Lower leg skin (tissue), 4 donors: Measurements from ENCODE around the gene FZD4. TPM values are rescaled to one million over a fixed set of nuclear protein-coding genes. Genes with fewer than 3 reads are reported as not detected.
"Not testable (repeated sequence)": the region's sequence is repeated elsewhere in the genome, so short reads cannot be mapped to it uniquely, and the experiment has no call there.

Source experiments
- DNase-seq, 2 donors: peaks; one replicate each; pipeline ENCODE4 v3.0.0-alpha.2; 2019; ENCODE audit warnings: low spot score in 2 of 2
- H3K4me3 ChIP-seq: fragments of 200-600 bp; sonication (generic); 2 replicates; pipeline ENCODE4 v1.5.1; 2017; ENCODE audit warnings: mild to moderate bottlenecking, low read depth; ENCODE audit not compliant: poor library complexity, severe bottlenecking
- POLR2A ChIP-seq, 2 donors: fragments of 450-650 bp; IDR thresholded peaks; one replicate each; pipeline ENCODE4 v1.6.1; 2016 to 2017; ENCODE audit warnings: antibody characterized with exemption in 2 of 2, mild to moderate bottlenecking in 1 of 2, moderate library complexity in 1 of 2
- WGBS, 2 donors: methylation state at CpG; one replicate each; pipeline ENCODE4 v1.1.5; 2018; 5-methylcytosine and 5-hydroxymethylcytosine counted together
- intact Hi-C: fragments of 100-400 bp; cut with DNase I; formaldehyde crosslinking; loops from one replicate; pipeline ENCODE4 v1.15.0; 2023; ENCODE audit warnings: low total_unique reads
- total RNA-seq, 4 donors: library from RNA; depleted of rRNA; stranded (reverse); fragments of >200 nt; gene quantifications; one replicate each; pipeline ENCODE4 v1.1.0, GENCODE V29; 2016
- TF ChIP-seq, protein P1 (sequence below), 3 donors: fragments of 450-650 bp; IDR thresholded peaks; one replicate each; pipeline ENCODE4 v1.5.1; 2016; ENCODE audit warnings: antibody characterized with exemption in 3 of 3, mild to moderate bottlenecking in 3 of 3, moderate library complexity in 2 of 3

Gene FZD4
- 10 to 100 TPM; 10.6 to 15.8 (median 12.9) TPM for total RNA-seq

DNA sequence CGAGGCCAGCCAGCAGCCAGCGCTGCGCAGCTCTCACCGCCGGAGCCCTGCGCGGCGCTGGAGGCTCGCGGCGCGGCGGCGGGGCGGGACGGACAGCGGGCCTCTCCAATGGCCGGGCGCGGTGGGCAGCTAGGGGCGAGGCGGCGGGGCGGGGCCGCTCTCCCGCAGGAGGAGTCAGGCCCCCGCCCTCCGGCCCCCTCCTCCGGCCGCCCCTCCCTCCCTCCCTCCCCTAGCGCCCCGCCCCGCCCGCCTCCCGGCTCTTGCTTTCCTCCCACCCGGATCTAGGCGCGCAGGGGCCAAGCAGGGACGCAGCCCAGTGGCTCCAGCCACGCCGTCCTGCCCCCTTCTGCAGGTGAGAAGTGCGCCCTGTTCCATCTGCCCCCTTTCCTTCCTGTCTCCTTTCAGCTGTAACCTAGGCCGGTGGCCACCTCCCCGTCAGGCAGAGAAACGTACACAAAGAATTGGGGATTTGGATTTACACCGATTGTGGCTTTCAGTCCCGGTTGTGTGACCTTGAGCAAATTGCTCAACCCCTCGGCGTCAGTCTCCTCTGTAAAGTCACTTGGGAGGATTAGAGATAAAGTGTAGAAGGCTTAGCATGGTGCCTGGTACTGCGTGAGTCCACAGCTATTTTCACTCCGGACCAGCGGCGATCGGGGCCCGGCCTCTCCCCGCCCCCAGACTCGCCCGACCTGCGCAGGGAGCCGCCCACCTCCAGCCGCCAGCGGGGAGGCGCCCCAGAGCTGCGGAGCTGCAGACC is at the start of gene FZD4:
Gene FZD4 (minus strand): TSS at position 35 of the 760 bp plus-strand sequence. CDS start 310 bp downstream, outside the sequence.
- DNase-seq, result peak; percentile 79 to 96
- intact Hi-C loops, result no loop called here
- TF ChIP-seq, protein P1, sequence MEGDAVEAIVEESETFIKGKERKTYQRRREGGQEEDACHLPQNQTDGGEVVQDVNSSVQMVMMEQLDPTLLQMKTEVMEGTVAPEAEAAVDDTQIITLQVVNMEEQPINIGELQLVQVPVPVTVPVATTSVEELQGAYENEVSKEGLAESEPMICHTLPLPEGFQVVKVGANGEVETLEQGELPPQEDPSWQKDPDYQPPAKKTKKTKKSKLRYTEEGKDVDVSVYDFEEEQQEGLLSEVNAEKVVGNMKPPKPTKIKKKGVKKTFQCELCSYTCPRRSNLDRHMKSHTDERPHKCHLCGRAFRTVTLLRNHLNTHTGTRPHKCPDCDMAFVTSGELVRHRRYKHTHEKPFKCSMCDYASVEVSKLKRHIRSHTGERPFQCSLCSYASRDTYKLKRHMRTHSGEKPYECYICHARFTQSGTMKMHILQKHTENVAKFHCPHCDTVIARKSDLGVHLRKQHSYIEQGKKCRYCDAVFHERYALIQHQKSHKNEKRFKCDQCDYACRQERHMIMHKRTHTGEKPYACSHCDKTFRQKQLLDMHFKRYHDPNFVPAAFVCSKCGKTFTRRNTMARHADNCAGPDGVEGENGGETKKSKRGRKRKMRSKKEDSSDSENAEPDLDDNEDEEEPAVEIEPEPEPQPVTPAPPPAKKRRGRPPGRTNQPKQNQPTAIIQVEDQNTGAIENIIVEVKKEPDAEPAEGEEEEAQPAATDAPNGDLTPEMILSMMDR (IDR thresholded peaks at IDR 0.05), result no peak
- TF ChIP-seq POLR2A (IDR thresholded peaks at IDR 0.05), result no peak
- peak within 1 kb of the TSS; percentile 57 for H3K4me3 ChIP-seq
- 0 to 2% methylated on average over 24 to 43 of the region's 64 CpGs for WGBS, 2 donors

- whole genome bisulfite sequencing, 2 donors, result 62 to 65% methylated on average over 4 of the region's 4 CpGs
- intact Hi-C loops, DNase-seq, H3K4me3 ChIP-seq: not testable (repeated sequence)
These were observed 49.1 kb upstream of the FZD4 start for GRCh38 chr11:87004281-87004680.

GRCh38 chr11:87002918-87003317 is 47.7 kb upstream of the FZD4 start:
- no peak overlapping the region for H3K4me3 ChIP-seq
- intact Hi-C loops, result no loop called here
- WGBS, 2 donors, result 95 to 96% methylated on average over 1 of the region's 1 CpG
- no peak for DNase-seq
- TF ChIP-seq POLR2A (IDR thresholded peaks at IDR 0.05), result no peak
- TF ChIP-seq, protein P1 (IDR thresholded peaks at IDR 0.05), result no peak

- TF ChIP-seq, protein P1 (IDR thresholded peaks at IDR 0.05), result no peak
- no peak for TF ChIP-seq POLR2A (IDR thresholded peaks at IDR 0.05)
- DNase-seq, result no peak
- intact Hi-C loops, result loop anchor here (5.0 kb wide), 1 partner anchor 1687 kb away; no protein-coding TSS in a partner anchor
- 65 to 70% methylated on average over 5 of the region's 5 CpGs for WGBS, 2 donors
- H3K4me3 ChIP-seq, result no peak overlapping the region
These were observed 44.9 kb upstream of the FZD4 start for GRCh38 chr11:86999859-87000753.

- 100% methylated on average over 1 of the region's 1 CpG for WGBS, 2 donors
- intact Hi-C loops, result loop anchor here (5.0 kb wide), 1 partner anchor 1688 kb away; no protein-coding TSS in a partner anchor
- DNase-seq, result no peak
- H3K4me3 ChIP-seq, result no peak overlapping the region
- TF ChIP-seq, protein P1 (IDR thresholded peaks at IDR 0.05), result no peak
- no peak for TF ChIP-seq POLR2A (IDR thresholded peaks at IDR 0.05)
These were observed 44.2 kb upstream of the FZD4 start for GRCh38 chr11:86999388-86999787.
